ENCODE data around the gene UBL7.

The UBL7 gene

DNA sequence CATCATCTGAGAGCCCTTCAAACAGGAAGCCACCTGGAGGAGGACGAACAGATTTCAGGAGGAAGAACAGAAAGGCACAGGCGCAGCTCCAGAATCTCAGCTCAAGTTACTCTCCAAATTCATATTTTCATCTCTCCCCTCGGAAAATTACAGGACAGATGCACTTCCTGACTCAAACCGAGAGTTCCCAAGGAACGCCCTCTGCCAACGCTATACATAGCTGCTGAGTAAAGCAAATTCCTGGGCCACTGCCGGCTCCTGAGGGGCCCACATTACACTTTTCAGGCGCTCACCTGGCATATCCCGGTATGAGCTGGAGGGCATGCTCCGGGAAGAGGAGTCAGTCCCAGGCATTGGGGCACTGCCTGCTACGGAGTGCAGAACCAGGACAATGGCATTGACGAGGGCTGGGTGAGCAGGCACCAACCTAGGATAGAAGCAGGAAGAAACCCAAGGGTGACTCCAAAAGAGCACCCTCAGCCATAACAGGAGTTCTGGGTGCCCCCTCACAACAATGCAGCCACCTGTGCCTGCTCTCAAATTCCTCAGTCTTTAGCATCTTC lies 11.2 kb downstream of the UBL7 start:
- TF ChIP-seq POLR2AphosphoS5 (IDR thresholded peaks at IDR 0.05; ENCODE audit: low read depth, low read length) (no peak), TAF1 (IDR thresholded peaks at IDR 0.05; ENCODE audit: borderline replicate concordance, insufficient read depth, low read length) (no peak), FOXP2 (optimal IDR thresholded peaks at IDR 0.05; ENCODE audit: borderline replicate concordance, extremely low read depth, extremely low read length, insufficient read depth) (no peak), SIN3A (IDR thresholded peaks at IDR 0.05; ENCODE audit: borderline replicate concordance, insufficient read depth, low read length) (no peak)
- TF ChIP-seq, protein P1, sequence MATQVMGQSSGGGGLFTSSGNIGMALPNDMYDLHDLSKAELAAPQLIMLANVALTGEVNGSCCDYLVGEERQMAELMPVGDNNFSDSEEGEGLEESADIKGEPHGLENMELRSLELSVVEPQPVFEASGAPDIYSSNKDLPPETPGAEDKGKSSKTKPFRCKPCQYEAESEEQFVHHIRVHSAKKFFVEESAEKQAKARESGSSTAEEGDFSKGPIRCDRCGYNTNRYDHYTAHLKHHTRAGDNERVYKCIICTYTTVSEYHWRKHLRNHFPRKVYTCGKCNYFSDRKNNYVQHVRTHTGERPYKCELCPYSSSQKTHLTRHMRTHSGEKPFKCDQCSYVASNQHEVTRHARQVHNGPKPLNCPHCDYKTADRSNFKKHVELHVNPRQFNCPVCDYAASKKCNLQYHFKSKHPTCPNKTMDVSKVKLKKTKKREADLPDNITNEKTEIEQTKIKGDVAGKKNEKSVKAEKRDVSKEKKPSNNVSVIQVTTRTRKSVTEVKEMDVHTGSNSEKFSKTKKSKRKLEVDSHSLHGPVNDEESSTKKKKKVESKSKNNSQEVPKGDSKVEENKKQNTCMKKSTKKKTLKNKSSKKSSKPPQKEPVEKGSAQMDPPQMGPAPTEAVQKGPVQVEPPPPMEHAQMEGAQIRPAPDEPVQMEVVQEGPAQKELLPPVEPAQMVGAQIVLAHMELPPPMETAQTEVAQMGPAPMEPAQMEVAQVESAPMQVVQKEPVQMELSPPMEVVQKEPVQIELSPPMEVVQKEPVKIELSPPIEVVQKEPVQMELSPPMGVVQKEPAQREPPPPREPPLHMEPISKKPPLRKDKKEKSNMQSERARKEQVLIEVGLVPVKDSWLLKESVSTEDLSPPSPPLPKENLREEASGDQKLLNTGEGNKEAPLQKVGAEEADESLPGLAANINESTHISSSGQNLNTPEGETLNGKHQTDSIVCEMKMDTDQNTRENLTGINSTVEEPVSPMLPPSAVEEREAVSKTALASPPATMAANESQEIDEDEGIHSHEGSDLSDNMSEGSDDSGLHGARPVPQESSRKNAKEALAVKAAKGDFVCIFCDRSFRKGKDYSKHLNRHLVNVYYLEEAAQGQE (IDR thresholded peaks at IDR 0.05; ENCODE audit: insufficient read depth in 1 of 2, low read depth in 2 of 2, low read length in 2 of 2) = no peak

DNA sequence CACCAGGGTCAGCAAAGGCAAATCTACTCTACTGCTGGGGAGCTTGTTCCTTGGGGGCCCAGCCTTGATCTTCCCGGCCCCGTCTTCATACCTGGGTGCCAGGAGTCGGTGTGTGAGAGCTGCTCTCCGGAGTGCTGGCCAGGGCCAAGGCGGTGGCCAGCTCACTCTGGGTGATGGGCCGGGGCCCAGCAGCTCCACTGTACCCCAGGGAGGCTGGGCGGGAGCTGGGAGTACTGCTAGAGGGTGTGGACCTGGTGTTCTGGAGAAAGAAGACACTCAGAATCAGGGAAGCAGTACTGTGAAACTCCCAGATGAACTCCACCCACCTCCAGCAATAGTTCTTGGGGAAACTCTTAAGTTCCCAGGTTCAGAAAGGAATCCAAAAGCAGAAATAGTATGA lies 11.9 kb downstream of the UBL7 start:
- TF ChIP-seq, protein P1 (IDR thresholded peaks at IDR 0.05; ENCODE audit: insufficient read depth in 1 of 2, low read depth in 2 of 2, low read length in 2 of 2) = no peak
- TF ChIP-seq POLR2AphosphoS5 (IDR thresholded peaks at IDR 0.05; ENCODE audit: low read depth, low read length) = no peak
- no peak for TF ChIP-seq TAF1 (IDR thresholded peaks at IDR 0.05; ENCODE audit: borderline replicate concordance, insufficient read depth, low read length)
- TF ChIP-seq SIN3A (IDR thresholded peaks at IDR 0.05; ENCODE audit: borderline replicate concordance, insufficient read depth, low read length) = no peak
- no peak for TF ChIP-seq FOXP2 (optimal IDR thresholded peaks at IDR 0.05; ENCODE audit: borderline replicate concordance, extremely low read depth, extremely low read length, insufficient read depth)

GRCh38 chr15:74445816-74446763 lies 14.9 kb downstream of the UBL7 start:
- no peak for TF ChIP-seq SIN3A (IDR thresholded peaks at IDR 0.05; ENCODE audit: borderline replicate concordance, insufficient read depth, low read length)

DNA sequence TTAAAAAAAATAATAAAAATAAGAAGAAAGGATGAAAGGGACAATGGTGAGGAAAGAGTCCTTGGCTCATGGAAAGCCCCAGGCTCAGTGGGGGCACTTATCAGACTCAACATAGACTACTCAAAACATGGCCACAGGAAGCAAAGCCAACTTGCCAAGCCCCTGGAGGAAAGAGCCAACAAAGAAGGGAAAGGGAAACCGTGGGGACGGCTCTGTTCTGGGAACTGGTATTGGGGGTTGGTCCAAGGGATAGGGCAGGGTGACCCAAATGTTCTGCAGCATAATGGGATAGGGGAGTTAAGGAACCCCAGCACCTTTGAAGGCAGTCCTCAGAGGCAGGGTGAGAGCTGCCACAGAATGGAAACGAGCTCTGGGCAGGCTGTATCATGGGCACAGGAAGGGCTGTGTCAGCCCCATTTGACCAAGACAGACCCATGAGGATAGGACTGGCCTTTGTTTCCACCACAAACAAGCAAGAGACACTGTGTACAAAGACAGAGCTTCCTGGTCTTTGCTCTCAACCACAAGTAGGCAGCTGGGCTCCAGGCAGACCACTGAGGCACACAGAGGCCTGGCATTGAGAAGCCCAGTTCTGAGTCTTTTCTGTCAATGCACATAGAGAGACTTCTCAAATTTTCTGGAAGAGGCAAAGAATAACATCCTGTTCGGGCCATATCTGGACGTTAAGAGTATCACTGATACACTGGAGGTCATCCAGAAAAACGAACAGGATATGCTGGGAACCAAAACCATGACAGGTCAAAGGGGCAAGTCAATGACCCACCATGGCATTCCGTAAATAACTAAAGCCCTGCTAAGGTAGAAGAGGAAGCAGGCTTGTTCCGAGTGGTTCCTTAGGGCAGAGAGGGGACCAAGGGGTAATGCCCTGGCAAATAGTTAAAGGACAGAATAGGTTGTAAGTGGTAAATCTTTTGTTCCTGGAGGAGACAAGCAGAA lies 16.6 kb downstream of the UBL7 start:
- TF ChIP-seq POLR2AphosphoS5 (IDR thresholded peaks at IDR 0.05; ENCODE audit: low read depth, low read length) = no peak

DNA sequence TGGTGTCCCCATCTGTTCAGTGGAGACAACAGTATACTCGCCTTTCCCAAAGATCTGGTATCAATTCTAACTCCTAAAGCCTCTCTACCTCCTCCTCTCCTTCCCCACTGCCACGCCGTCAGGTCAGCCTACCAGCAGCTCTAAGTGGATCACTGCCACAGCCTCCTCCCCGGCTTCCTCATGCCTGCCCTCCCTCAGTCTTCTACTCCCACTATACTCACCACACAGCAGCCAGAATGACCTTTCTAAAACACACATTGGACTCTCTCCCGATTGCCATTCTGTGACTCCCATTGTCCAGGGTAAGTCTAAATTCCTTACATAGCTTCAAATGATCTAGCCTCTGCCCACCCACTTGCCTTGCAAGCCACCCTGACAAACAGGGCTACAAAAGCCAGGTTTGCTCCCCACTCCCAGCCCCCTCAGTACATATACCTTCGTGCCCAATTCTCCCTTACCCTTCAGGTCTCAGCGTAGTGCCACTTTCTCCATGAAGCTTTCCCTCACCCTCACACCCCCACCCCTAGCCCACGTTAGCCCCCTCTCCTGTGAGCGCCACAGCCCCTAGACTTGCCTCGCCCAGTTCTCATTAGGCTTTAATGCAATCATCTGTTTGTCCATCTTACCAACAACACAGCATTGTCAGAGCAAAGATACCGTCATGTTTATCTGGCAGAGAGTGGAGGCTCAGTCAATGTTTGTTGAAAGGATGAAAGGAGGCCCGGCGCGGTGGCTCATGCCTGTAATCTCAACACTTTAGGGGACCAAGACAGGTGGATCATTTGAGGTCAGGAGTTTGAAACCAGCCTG lies 17.7 kb downstream of the UBL7 start:
- no peak for TF ChIP-seq POLR2AphosphoS5 (IDR thresholded peaks at IDR 0.05; ENCODE audit: low read depth, low read length)
- TF ChIP-seq TAF1 (IDR thresholded peaks at IDR 0.05; ENCODE audit: borderline replicate concordance, insufficient read depth, low read length) = no peak
- TF ChIP-seq SIN3A (IDR thresholded peaks at IDR 0.05; ENCODE audit: borderline replicate concordance, insufficient read depth, low read length) = no peak
- TF ChIP-seq, protein P1 (IDR thresholded peaks at IDR 0.05; ENCODE audit: insufficient read depth in 1 of 2, low read depth in 2 of 2, low read length in 2 of 2) = no peak
- TF ChIP-seq FOXP2 (optimal IDR thresholded peaks at IDR 0.05; ENCODE audit: borderline replicate concordance, extremely low read depth, extremely low read length, insufficient read depth) = no peak
